ENCODE results near the gene URB1.

Gene URB1

DNA sequence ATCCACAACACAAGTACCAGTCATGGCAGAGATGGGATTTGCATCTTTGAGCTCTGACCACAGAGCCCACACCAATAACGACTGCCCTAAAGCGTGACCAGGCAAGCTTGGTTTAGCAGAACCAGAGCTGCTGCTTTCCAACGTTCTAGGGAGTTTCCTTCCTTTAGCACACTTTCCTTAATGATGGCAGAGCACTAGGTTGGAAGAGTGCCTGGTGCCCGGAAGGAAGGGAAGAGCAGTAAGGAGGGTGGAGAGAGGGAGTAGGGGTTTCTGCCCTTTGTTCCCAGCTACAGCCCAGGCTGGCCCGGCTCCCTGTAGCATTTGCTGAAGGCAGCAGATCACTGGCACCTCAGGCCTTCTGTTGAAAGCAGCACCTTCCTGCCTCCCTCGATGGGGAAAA lies 13.6 kb upstream of the URB1 start:
- Histone ChIP-seq H3K79me2 (ENCODE audit: control insufficient read depth, insufficient read depth, low read length) (no peaks in the 10 kb centered on the region), H3K23ac (ENCODE audit: low read length) (no peak overlapping the region), H3K27me3 (ENCODE audit: insufficient read depth, low read length, poor library complexity) (peaks cover 6% of the 10 kb centered on the region), H2BK120ac (ENCODE audit: low read depth, low read length) (no peak overlapping the region), H2BK15ac (replicated peaks; ENCODE audit: low read depth) (no peak overlapping the region), H3K79me1 (ENCODE audit: low read length) (no peaks in the 10 kb centered on the region), H3K4me2 (ENCODE audit: low read length) (no peak overlapping the region), H4K8ac (ENCODE audit: low read depth, low read length) (no peak overlapping the region), H3K27ac (ENCODE audit: low read depth, low read length) (no peak overlapping the region), H3K4me1 (ENCODE audit: control insufficient read depth, low read depth, low read length) (no peaks in the 10 kb centered on the region), H2BK5ac (ENCODE audit: low read length) (no peak overlapping the region), H3K4me3 (ENCODE audit: low read length) (no peak overlapping the region), H3K18ac (ENCODE audit: low read length) (no peak overlapping the region), H3K4ac (ENCODE audit: low read depth, low read length) (no peak overlapping the region), H3K9ac (ENCODE audit: low read length) (no peak overlapping the region), H4K5ac (ENCODE audit: low read length) (no peak overlapping the region), H3K36me3 (ENCODE audit: control insufficient read depth, insufficient read depth, low read length) (no peaks in the 10 kb centered on the region), H3K56ac (ENCODE audit: low read length) (no peak overlapping the region), H2AK5ac (ENCODE audit: low read length) (no peak overlapping the region)
- no peak for DNase-seq
- WGBS (ENCODE audit: extremely low coverage, insufficient coverage, low lambda C conversion rate), result no CpG with 5 or more reads among the region's 6 CpGs

DNA sequence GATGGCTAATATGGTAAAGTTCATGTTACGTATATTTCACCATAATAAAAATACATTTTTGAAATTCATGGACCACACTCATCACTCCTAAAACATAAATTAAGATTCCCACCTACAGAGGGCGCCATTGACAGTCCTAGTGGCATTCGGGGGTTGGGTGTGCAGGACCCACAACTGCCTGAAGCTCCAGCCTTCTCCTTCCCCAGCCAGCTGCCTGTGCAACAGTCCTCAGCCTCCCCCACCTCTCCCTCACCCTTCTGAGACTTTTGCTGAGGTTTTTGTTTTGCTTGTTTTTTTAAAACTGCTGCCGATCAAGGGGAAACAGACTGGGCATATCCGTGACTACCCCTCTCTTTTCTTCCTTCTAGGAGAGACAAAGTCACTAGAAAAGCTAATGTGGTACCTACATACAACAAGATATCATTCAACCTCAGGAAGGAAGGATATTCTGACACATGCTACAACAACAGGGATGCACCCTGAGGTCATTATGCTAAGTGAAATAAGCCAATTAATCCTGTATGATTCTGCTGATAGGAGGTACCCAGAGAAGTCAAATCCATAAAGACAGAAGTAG lies 10.5 kb upstream of the URB1 start:
- Histone ChIP-seq H2BK15ac (replicated peaks; ENCODE audit: low read depth) (no peak overlapping the region), H3K27me3 (ENCODE audit: insufficient read depth, low read length, poor library complexity) (no peaks in the 10 kb centered on the region), H3K23ac (ENCODE audit: low read length) (no peak overlapping the region), H3K27ac (ENCODE audit: low read depth, low read length) (no peak overlapping the region), H3K4me3 (ENCODE audit: low read length) (no peak overlapping the region), H4K8ac (ENCODE audit: low read depth, low read length) (no peak overlapping the region), H2BK120ac (ENCODE audit: low read depth, low read length) (no peak overlapping the region), H2BK5ac (ENCODE audit: low read length) (no peak overlapping the region), H3K18ac (ENCODE audit: low read length) (no peak overlapping the region), H3K4ac (ENCODE audit: low read depth, low read length) (no peak overlapping the region), H3K36me3 (ENCODE audit: control insufficient read depth, insufficient read depth, low read length) (no peaks in the 10 kb centered on the region), H4K5ac (ENCODE audit: low read length) (no peak overlapping the region), H3K79me2 (ENCODE audit: control insufficient read depth, insufficient read depth, low read length) (no peaks in the 10 kb centered on the region), H3K79me1 (ENCODE audit: low read length) (no peaks in the 10 kb centered on the region), H3K9ac (ENCODE audit: low read length) (no peak overlapping the region), H2AK5ac (ENCODE audit: low read length) (no peak overlapping the region), H3K56ac (ENCODE audit: low read length) (no peak overlapping the region), H3K4me1 (ENCODE audit: control insufficient read depth, low read depth, low read length) (no peaks in the 10 kb centered on the region), H3K4me2 (ENCODE audit: low read length) (no peak overlapping the region)
- WGBS (ENCODE audit: extremely low coverage, insufficient coverage, low lambda C conversion rate), result no CpG with 5 or more reads among the region's 5 CpGs
- peak; percentile 71 for DNase-seq

DNA sequence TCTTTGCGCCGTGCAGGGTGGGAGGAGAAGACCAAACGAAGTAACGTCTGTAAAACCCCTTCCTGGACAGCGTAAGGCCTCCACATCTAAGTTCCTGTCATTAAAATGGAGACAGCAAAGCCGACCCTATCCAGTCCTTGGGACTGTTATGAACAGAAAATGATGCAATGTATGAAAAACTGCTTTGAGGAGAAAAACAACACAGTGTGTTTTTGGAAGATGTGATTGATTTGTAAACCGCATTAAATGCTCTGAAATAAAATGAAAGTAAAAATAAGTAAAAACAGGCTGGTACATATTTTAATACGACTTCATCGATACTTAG lies 827 bp upstream of the URB1 start:
- Histone ChIP-seq H3K79me1 (ENCODE audit: low read length) (peaks cover 14% of the 10 kb centered on the region), H2BK5ac (ENCODE audit: low read length) (no peak overlapping the region), H3K27ac (ENCODE audit: low read depth, low read length) (no peak overlapping the region), H3K27me3 (ENCODE audit: insufficient read depth, low read length, poor library complexity) (peaks cover 3% of the 10 kb centered on the region), H3K56ac (ENCODE audit: low read length) (no peak overlapping the region), H4K5ac (ENCODE audit: low read length) (no peak overlapping the region), H3K23ac (ENCODE audit: low read length) (no peak overlapping the region), H3K4me2 (ENCODE audit: low read length) (no peak overlapping the region), H2BK120ac (ENCODE audit: low read depth, low read length) (no peak overlapping the region), H3K4ac (ENCODE audit: low read depth, low read length) (no peak overlapping the region), H3K9ac (ENCODE audit: low read length) (no peak overlapping the region), H3K79me2 (ENCODE audit: control insufficient read depth, insufficient read depth, low read length) (peaks cover 28% of the 10 kb centered on the region), H2AK5ac (ENCODE audit: low read length) (no peak overlapping the region), H3K36me3 (ENCODE audit: control insufficient read depth, insufficient read depth, low read length) (no peaks in the 10 kb centered on the region), H3K4me3 (ENCODE audit: low read length) (no peak overlapping the region), H4K8ac (ENCODE audit: low read depth, low read length) (no peak overlapping the region), H2BK15ac (replicated peaks; ENCODE audit: low read depth) (no peak overlapping the region), H3K18ac (ENCODE audit: low read length) (no peak overlapping the region), H3K4me1 (ENCODE audit: control insufficient read depth, low read depth, low read length) (no peaks in the 10 kb centered on the region)
- no peak for DNase-seq
- WGBS (ENCODE audit: extremely low coverage, insufficient coverage, low lambda C conversion rate), result no CpG with 5 or more reads among the region's 9 CpGs

DNA sequence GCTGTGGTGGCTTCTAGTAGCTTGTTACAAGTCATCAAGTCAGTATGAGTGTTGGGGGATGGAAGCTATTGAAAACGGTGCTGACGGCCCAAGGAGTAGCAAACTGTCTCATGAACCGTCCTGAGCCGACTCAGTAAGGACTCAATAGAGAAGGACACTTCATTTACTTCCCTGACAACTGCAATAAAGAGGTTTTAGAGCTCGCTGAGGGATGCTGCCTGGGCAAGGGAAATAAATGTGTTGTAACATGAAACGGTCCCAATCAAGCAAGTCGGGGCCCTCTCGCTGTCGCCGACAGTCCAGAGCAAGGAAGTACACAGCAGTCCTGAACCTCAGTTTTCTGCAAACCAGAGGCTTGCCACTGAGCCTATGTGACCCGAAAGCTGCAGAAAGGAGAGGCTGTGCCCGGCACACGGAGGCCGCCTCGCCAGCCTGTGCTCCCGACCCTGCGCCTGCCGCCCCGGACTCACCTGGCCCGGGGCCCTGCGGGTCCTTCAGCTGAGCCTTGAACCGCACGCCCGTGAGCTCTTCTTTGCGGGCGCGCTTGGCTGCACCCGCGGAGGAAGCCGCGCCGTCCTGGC lies 423 bp downstream of the URB1 start:
- H4K5ac ChIP-seq (ENCODE audit: low read length), result no peak overlapping the region
- peaks cover 3% of the 10 kb centered on the region for H3K27me3 ChIP-seq (ENCODE audit: insufficient read depth, low read length, poor library complexity)
- H3K27ac ChIP-seq (ENCODE audit: low read depth, low read length), result no peak overlapping the region
- DNase-seq, result peak; percentile 26
- H3K4me3 ChIP-seq (ENCODE audit: low read length), result peak overlapping the region; percentile 98
- H3K4me2 ChIP-seq (ENCODE audit: low read length), result peak overlapping the region; percentile 97
- H3K56ac ChIP-seq (ENCODE audit: low read length), result peak overlapping the region; percentile 91
- no peaks in the 10 kb centered on the region for H3K4me1 ChIP-seq (ENCODE audit: control insufficient read depth, low read depth, low read length)
- H3K23ac ChIP-seq (ENCODE audit: low read length), result no peak overlapping the region
- peak overlapping the region; percentile 24 for H2AK5ac ChIP-seq (ENCODE audit: low read length)
- no peak overlapping the region for H2BK120ac ChIP-seq (ENCODE audit: low read depth, low read length)
- peaks cover 3% of the 10 kb centered on the region for H3K36me3 ChIP-seq (ENCODE audit: control insufficient read depth, insufficient read depth, low read length)
- no CpG with 5 or more reads among the region's 32 CpGs for WGBS (ENCODE audit: extremely low coverage, insufficient coverage, low lambda C conversion rate)
- H2BK15ac ChIP-seq (replicated peaks; ENCODE audit: low read depth), result no peak overlapping the region
- H3K4ac ChIP-seq (ENCODE audit: low read depth, low read length), result no peak overlapping the region
- peaks cover 40% of the 10 kb centered on the region for H3K79me2 ChIP-seq (ENCODE audit: control insufficient read depth, insufficient read depth, low read length)
- H3K79me1 ChIP-seq (ENCODE audit: low read length), result peaks cover 23% of the 10 kb centered on the region
- peak overlapping the region; percentile 90 for H3K9ac ChIP-seq (ENCODE audit: low read length)
- H4K8ac ChIP-seq (ENCODE audit: low read depth, low read length), result no peak overlapping the region
- no peak overlapping the region for H3K18ac ChIP-seq (ENCODE audit: low read length)
- H2BK5ac ChIP-seq (ENCODE audit: low read length), result no peak overlapping the region

DNA sequence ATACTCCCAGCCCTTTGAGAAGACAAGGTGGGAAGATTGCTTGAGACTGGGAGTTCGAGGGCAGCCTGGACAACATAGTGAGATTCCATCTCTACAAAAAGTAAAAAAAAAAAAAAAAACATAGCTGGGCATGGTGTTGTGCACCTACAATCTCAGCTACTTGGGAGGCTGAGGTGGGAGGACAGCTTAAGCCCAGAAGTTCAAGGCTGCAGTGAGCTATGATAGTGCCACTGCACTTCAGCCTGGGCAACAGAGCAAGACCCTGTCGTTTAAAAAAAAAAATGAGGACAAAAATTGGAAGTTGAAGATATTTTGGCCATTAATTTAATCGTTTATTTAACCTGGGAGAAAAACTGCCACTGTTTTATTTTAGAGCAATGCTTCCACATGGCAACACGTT lies 1.1 kb downstream of the URB1 start:
- no peaks in the 10 kb centered on the region for H3K4me1 ChIP-seq (ENCODE audit: control insufficient read depth, low read depth, low read length)
- no peak overlapping the region for H2BK5ac ChIP-seq (ENCODE audit: low read length)
- H4K8ac ChIP-seq (ENCODE audit: low read depth, low read length), result no peak overlapping the region
- peaks cover 3% of the 10 kb centered on the region for H3K36me3 ChIP-seq (ENCODE audit: control insufficient read depth, insufficient read depth, low read length)
- peak overlapping the region; percentile 98 for H3K4me3 ChIP-seq (ENCODE audit: low read length)
- no peak overlapping the region for H3K27ac ChIP-seq (ENCODE audit: low read depth, low read length)
- no peak overlapping the region for H3K18ac ChIP-seq (ENCODE audit: low read length)
- H4K5ac ChIP-seq (ENCODE audit: low read length), result no peak overlapping the region
- no peak overlapping the region for H2BK120ac ChIP-seq (ENCODE audit: low read depth, low read length)
- H3K4ac ChIP-seq (ENCODE audit: low read depth, low read length), result no peak overlapping the region
- H3K27me3 ChIP-seq (ENCODE audit: insufficient read depth, low read length, poor library complexity), result peaks cover 3% of the 10 kb centered on the region
- no peak for DNase-seq
- peak overlapping the region; percentile 97 for H3K4me2 ChIP-seq (ENCODE audit: low read length)
- no peak overlapping the region for H3K23ac ChIP-seq (ENCODE audit: low read length)
- no peak overlapping the region for H2AK5ac ChIP-seq (ENCODE audit: low read length)
- H3K9ac ChIP-seq (ENCODE audit: low read length), result peak overlapping the region; percentile 90
- WGBS (ENCODE audit: extremely low coverage, insufficient coverage, low lambda C conversion rate), result no CpG with 5 or more reads among the region's 4 CpGs
- no peak overlapping the region for H3K56ac ChIP-seq (ENCODE audit: low read length)
- peaks cover 46% of the 10 kb centered on the region for H3K79me2 ChIP-seq (ENCODE audit: control insufficient read depth, insufficient read depth, low read length)
- H2BK15ac ChIP-seq (replicated peaks; ENCODE audit: low read depth), result no peak overlapping the region
- peaks cover 26% of the 10 kb centered on the region for H3K79me1 ChIP-seq (ENCODE audit: low read length)

Measured in mesendoderm (in vitro differentiated cells).